ENCODE results near the gene STK32C. TPM values are rescaled to one million over a fixed set of nuclear protein-coding genes. Genes with fewer than 3 reads are reported as not detected.
"Not testable (repeated sequence)": the region's sequence is repeated elsewhere in the genome, so short reads cannot be mapped to it uniquely, and the experiment has no call there.

STK32C gene
- total RNA-seq, 1 experiment from 2014 or later, result 58.2 TPM

- DNase-seq (ENCODE audit: extremely low read depth, low read depth), result peak; percentile 65
Measured at GRCh38 chr10:132163278-132163765, 144.4 kb downstream of the STK32C start.

GRCh38 chr10:132162590-132163277, 145.0 kb downstream of the STK32C start:
- no peak for DNase-seq (ENCODE audit: extremely low read depth, low read depth)

GRCh38 chr10:132162021-132162531, 145.7 kb downstream of the STK32C start:
- no peak for DNase-seq (ENCODE audit: extremely low read depth, low read depth)

- DNase-seq (ENCODE audit: extremely low read depth, low read depth), result not testable (repeated sequence)
Measured at GRCh38 chr10:132160834-132161622, 146.7 kb downstream of the STK32C start.

GRCh38 chr10:132160231-132160630, 147.5 kb downstream of the STK32C start:
- not testable (repeated sequence) for DNase-seq (ENCODE audit: extremely low read depth, low read depth)

GRCh38 chr10:132159302-132160230, 148.2 kb downstream of the STK32C start:
- DNase-seq (ENCODE audit: extremely low read depth, low read depth), result not testable (repeated sequence)

- DNase-seq (ENCODE audit: extremely low read depth, low read depth), result no peak
Measured at GRCh38 chr10:132158823-132159222, 148.9 kb downstream of the STK32C start.

- no peak for DNase-seq (ENCODE audit: extremely low read depth, low read depth)
Measured at GRCh38 chr10:132158122-132158741, 149.5 kb downstream of the STK32C start.

Other genes with a start within 250 kb of the STK32C start
- 2.0 TPM in 2 replicates for gene JAKMIP3, start 242.0 kb downstream of the STK32C start, total RNA-seq (2014; rRNA removed; shearing (Covaris generic))
- 1.5 and 2.1 TPM in 2 replicates for gene DPYSL4, start 121.0 kb downstream of the STK32C start, total RNA-seq (2014; rRNA removed; shearing (Covaris generic))
- gene LRRC27, start 24.2 kb upstream of the STK32C start, total RNA-seq (2014; rRNA removed; shearing (Covaris generic)), result 7.5 and 7.8 TPM in 2 replicates
- gene PWWP2B, start 89.2 kb upstream of the STK32C start, total RNA-seq (2014; rRNA removed; shearing (Covaris generic)), result 18.6 and 21.8 TPM in 2 replicates
- gene INPP5A, start 229.8 kb upstream of the STK32C start, total RNA-seq (2014; rRNA removed; shearing (Covaris generic)), result 11.7 and 13.1 TPM in 2 replicates

Data from NCI-H460 (cell line).